Mucosa of stomach (tissue), 1 donor: ENCODE results near the gene TBX21.
"Not testable (repeated sequence)": the region's sequence is repeated elsewhere in the genome, so short reads cannot be mapped to it uniquely, and the experiment has no call there.

Experiments used
- H3K27me3 ChIP-seq: one replicate; pipeline ENCODE4 v1.7.0; 2013; ENCODE audit warnings: mild to moderate bottlenecking, low read length; ENCODE audit not compliant: control insufficient read depth, insufficient read depth
- H3K36me3 ChIP-seq: one replicate; pipeline ENCODE4 v1.7.0; 2013; ENCODE audit warnings: low read length; ENCODE audit not compliant: control insufficient read depth, insufficient read depth
- H3K4me1 ChIP-seq: one replicate; pipeline ENCODE4 v1.7.0; 2013; ENCODE audit warnings: mild to moderate bottlenecking, low read length; ENCODE audit not compliant: control insufficient read depth, insufficient read depth
- H3K4me3 ChIP-seq: one replicate; pipeline ENCODE4 v1.7.0; 2013; ENCODE audit warnings: low read length
- H3K9ac ChIP-seq: one replicate; pipeline ENCODE4 v1.7.0; 2013; ENCODE audit warnings: mild to moderate bottlenecking, low read length, moderate library complexity
- H3K9me3 ChIP-seq: one replicate; pipeline ENCODE4 v1.7.0; 2013; ENCODE audit warnings: mild to moderate bottlenecking, low read length, moderate library complexity; ENCODE audit not compliant: control insufficient read depth
- donor health status: Pancreatic carcinoma.

TBX21 gene

GRCh38 chr17:47741793-47742145 is 8.7 kb downstream of the TBX21 start:
- Histone ChIP-seq H3K9ac (no peak overlapping the region), H3K36me3 (no peaks in the 10 kb centered on the region), H3K9me3 (no peaks in the 10 kb centered on the region), H3K27me3 (peaks cover 35% of the 10 kb centered on the region), H3K4me3 (no peak overlapping the region), H3K4me1 (no peaks in the 10 kb centered on the region)

- Histone ChIP-seq H3K9me3 (no peaks in the 10 kb centered on the region), H3K4me1 (no peaks in the 10 kb centered on the region), H3K9ac (no peak overlapping the region), H3K4me3 (no peak overlapping the region), H3K27me3 (peaks cover 32% of the 10 kb centered on the region), H3K36me3 (no peaks in the 10 kb centered on the region)
These were observed 9.5 kb downstream of the TBX21 start for GRCh38 chr17:47742319-47743181.

GRCh38 chr17:47744168-47745036 is 11.4 kb downstream of the TBX21 start:
- no peak overlapping the region for H3K4me3 ChIP-seq
- H3K9ac ChIP-seq: no peak overlapping the region
- peaks cover 32% of the 10 kb centered on the region for H3K27me3 ChIP-seq
- no peaks in the 10 kb centered on the region for H3K36me3 ChIP-seq
- no peaks in the 10 kb centered on the region for H3K4me1 ChIP-seq
- no peaks in the 10 kb centered on the region for H3K9me3 ChIP-seq

- H3K4me1 ChIP-seq: no peaks in the 10 kb centered on the region
- H3K27me3 ChIP-seq: peaks cover 32% of the 10 kb centered on the region
- H3K9ac ChIP-seq: no peak overlapping the region
These were observed 12.0 kb downstream of the TBX21 start for GRCh38 chr17:47745037-47745380.

GRCh38 chr17:47751471-47751870 is 18.4 kb downstream of the TBX21 start:
- no peaks in the 10 kb centered on the region for H3K4me1 ChIP-seq
- H3K36me3 ChIP-seq: no peaks in the 10 kb centered on the region
- H3K9ac ChIP-seq: no peak overlapping the region
- H3K4me3 ChIP-seq: no peak overlapping the region
- H3K27me3 ChIP-seq: peaks cover 4% of the 10 kb centered on the region
- no peaks in the 10 kb centered on the region for H3K9me3 ChIP-seq

More at GRCh38 chr17:47745037-47745380, 12.0 kb downstream of the TBX21 start:
- H3K9me3 ChIP-seq: no peaks in the 10 kb centered on the region
- H3K36me3 ChIP-seq: no peaks in the 10 kb centered on the region
- H3K4me3 ChIP-seq: no peak overlapping the region

- Histone ChIP-seq H3K4me3 (no peak overlapping the region), H3K36me3 (no peaks in the 10 kb centered on the region), H3K4me1 (no peaks in the 10 kb centered on the region), H3K9ac (no peak overlapping the region), H3K9me3 (no peaks in the 10 kb centered on the region), H3K27me3 (no peaks in the 10 kb centered on the region)
These were observed 24.4 kb downstream of the TBX21 start for GRCh38 chr17:47757386-47757785.

- Histone ChIP-seq H3K4me1 (no peaks in the 10 kb centered on the region), H3K36me3 (no peaks in the 10 kb centered on the region), H3K27me3 (no peaks in the 10 kb centered on the region), H3K4me3 (no peak overlapping the region), H3K9me3 (no peaks in the 10 kb centered on the region), H3K9ac (no peak overlapping the region)
These were observed 27.5 kb downstream of the TBX21 start for GRCh38 chr17:47760409-47761140.

GRCh38 chr17:47762728-47763127 is 29.7 kb downstream of the TBX21 start:
- H3K9ac ChIP-seq: no peak overlapping the region
- no peaks in the 10 kb centered on the region for H3K4me1 ChIP-seq
- no peak overlapping the region for H3K4me3 ChIP-seq

GRCh38 chr17:47763913-47764582 is 31.0 kb downstream of the TBX21 start:
- H3K9ac ChIP-seq: no peak overlapping the region
- no peaks in the 10 kb centered on the region for H3K36me3 ChIP-seq
- no peaks in the 10 kb centered on the region for H3K27me3 ChIP-seq
- no peaks in the 10 kb centered on the region for H3K4me1 ChIP-seq
- no peak overlapping the region for H3K4me3 ChIP-seq
- H3K9me3 ChIP-seq: no peaks in the 10 kb centered on the region

More at GRCh38 chr17:47762728-47763127, 29.7 kb downstream of the TBX21 start:
- H3K36me3 ChIP-seq: no peaks in the 10 kb centered on the region
- no peaks in the 10 kb centered on the region for H3K27me3 ChIP-seq
- H3K9me3 ChIP-seq: no peaks in the 10 kb centered on the region

- not testable (repeated sequence) for H3K36me3 ChIP-seq, H3K9ac ChIP-seq, H3K4me1 ChIP-seq, H3K4me3 ChIP-seq, H3K9me3 ChIP-seq
- peaks cover 29% of the 10 kb centered on the region for H3K27me3 ChIP-seq
These were observed 40.6 kb downstream of the TBX21 start for GRCh38 chr17:47773649-47774048.

GRCh38 chr17:47774331-47774730 is 41.3 kb downstream of the TBX21 start:
- Histone ChIP-seq H3K36me3 (no peaks in the 10 kb centered on the region), H3K4me3 (no peak overlapping the region), H3K9me3 (no peaks in the 10 kb centered on the region), H3K4me1 (no peaks in the 10 kb centered on the region), H3K9ac (no peak overlapping the region), H3K27me3 (peaks cover 29% of the 10 kb centered on the region)
